AG04449 (cell line): ENCODE data around the gene FLNC.

ENCODE experiments used
- CTCF ChIA-PET: fragments of 350-600 bp; formaldehyde crosslinking; extraction: SDS; loops from one replicate; lab custom pipeline; 2021; ENCODE audit warnings: antibody characterized with exemption; lab: Yijun Ruan, JAX
- POLR2A ChIA-PET: fragments of 400-600, 350-600 bp; formaldehyde crosslinking; extraction: SDS; loops from one replicate; lab custom pipeline; 2020; ENCODE audit warnings: antibody characterized with exemption, inconsistent platforms; lab: Yijun Ruan, JAX
- DNase-seq: peaks from one replicate; pipeline ENCODE4 v3.0.0-alpha.2; 2010; ENCODE audit warnings: low read depth, low spot score
- H3K4me3 ChIP-seq: 2 replicates; pipeline ENCODE4 v1.5.1; 2011; ENCODE audit warnings: low read depth, mild to moderate bottlenecking, control low read depth, low read length
- TF ChIP-seq, protein P1 (sequence below): IDR thresholded peaks from one replicate; pipeline ENCODE4 v1.5.1; 2011; ENCODE audit warnings: mild to moderate bottlenecking, moderate library complexity, low read length, control low read depth, inconsistent platforms; ENCODE audit not compliant: insufficient read depth; ENCODE audit errors: missing control alignments

Gene FLNC

GRCh38 chr7:128849156-128849515, 18.9 kb downstream of the FLNC start:
- POLR2A ChIA-PET = no interaction called here
- CTCF ChIA-PET = interaction anchor here (1.1 kb wide), 1 partner anchor 14 kb away, joined by 4 read pairs; the partner anchor contains the start of gene ATP6V1F
- no peak overlapping the region for H3K4me3 ChIP-seq
- DNase-seq = no peak
- TF ChIP-seq, protein P1, sequence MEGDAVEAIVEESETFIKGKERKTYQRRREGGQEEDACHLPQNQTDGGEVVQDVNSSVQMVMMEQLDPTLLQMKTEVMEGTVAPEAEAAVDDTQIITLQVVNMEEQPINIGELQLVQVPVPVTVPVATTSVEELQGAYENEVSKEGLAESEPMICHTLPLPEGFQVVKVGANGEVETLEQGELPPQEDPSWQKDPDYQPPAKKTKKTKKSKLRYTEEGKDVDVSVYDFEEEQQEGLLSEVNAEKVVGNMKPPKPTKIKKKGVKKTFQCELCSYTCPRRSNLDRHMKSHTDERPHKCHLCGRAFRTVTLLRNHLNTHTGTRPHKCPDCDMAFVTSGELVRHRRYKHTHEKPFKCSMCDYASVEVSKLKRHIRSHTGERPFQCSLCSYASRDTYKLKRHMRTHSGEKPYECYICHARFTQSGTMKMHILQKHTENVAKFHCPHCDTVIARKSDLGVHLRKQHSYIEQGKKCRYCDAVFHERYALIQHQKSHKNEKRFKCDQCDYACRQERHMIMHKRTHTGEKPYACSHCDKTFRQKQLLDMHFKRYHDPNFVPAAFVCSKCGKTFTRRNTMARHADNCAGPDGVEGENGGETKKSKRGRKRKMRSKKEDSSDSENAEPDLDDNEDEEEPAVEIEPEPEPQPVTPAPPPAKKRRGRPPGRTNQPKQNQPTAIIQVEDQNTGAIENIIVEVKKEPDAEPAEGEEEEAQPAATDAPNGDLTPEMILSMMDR = no peak

DNA sequence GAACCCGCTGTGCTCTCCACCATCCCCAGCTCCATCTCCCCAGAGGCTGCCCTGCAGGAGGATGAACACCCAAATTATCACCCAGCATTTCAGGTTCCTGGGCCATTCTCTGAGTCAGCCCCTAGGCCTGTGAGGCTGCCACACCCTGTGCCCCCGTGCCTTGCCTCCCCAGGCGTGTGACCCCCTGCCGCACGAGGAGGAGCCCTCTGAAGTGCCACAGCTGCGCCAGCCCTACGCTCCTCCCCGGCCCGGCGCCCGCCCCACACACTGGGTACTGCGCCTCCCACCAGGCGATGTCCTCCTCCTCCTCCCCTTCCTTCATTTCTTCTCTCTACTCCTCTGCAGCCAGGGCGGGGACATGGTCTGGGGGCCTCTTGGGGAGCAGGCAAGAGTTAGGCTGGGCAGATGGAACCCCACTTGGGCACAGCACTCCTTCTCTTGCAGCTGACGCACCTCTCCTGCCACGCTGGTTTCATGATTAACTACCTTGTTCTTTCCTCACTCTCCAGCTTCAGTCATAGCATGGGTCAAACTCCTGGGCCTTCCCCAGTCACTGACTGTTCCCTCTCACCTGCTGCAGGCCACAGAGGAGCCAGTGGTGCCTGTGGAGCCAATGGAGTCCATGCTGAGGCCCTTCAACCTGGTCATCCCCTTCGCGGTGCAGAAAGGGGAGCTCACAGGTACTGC, 19.7 kb downstream of the FLNC start:
- TF ChIP-seq, protein P1 = no peak
- ChIA-PET CTCF (interaction anchor here (0.7 to 1.4 kb wide), 7 partner anchors 8 to 241 kb away, joined by 3 to 8 read pairs (median 3); partner anchors contain the start of gene ATP6V1F), POLR2A (interaction anchor here (1.3 kb wide), 1 partner anchor 10 kb away, joined by 3 read pairs; no protein-coding TSS in a partner anchor)
- H3K4me3 ChIP-seq = no peak overlapping the region
- DNase-seq = no peak

DNA sequence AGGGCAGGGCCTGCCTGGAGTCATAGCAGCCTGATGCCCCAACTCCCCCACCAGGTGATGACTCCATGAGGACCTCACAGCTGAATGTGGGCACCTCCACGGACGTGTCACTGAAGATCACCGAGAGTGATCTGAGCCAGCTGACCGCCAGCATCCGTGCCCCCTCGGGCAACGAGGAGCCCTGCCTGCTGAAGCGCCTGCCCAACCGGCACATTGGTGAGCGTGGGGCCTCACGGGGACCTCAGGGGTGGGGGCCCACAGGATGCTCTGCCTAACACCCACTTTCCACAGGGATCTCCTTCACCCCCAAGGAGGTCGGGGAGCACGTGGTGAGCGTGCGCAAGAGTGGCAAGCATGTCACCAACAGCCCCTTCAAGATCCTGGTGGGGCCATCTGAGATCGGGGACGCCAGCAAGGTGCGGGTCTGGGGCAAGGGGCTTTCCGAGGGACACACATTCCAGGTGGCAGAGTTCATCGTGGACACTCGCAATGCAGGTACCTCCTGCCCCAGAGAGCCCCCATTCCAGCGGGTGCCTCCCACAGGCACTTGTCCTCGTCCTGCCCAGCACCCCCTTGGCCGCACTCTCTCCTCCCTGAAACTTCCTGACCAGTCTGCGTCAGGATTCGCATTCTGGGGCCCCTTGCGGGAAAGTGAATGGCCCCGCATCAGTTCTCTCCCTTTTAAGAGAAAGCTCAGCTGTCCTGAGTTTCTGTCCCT, 22.5 kb downstream of the FLNC start:
- ChIA-PET POLR2A (no interaction called here), CTCF (no interaction called here)
- TF ChIP-seq, protein P1 = no peak
- DNase-seq = no peak
- H3K4me3 ChIP-seq = no peak overlapping the region

DNA sequence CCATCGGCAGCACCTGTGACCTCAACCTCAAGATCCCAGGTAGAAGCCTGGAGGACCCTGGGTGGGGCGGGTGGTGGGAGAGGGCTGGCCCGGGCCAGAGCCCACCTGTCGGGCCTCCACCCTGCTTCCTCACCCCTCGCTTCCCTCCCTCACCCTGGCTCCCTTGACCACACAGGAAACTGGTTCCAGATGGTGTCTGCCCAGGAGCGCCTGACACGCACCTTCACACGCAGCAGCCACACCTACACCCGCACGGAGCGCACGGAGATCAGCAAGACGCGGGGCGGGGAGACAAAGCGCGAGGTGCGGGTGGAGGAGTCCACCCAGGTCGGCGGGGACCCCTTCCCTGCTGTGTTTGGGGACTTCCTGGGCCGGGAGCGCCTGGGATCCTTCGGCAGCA, 23.6 kb downstream of the FLNC start:
- POLR2A ChIA-PET = no interaction called here
- no peak for DNase-seq
- H3K4me3 ChIP-seq = no peak overlapping the region
- CTCF ChIA-PET = no interaction called here
- TF ChIP-seq, protein P1 = no peak

DNA sequence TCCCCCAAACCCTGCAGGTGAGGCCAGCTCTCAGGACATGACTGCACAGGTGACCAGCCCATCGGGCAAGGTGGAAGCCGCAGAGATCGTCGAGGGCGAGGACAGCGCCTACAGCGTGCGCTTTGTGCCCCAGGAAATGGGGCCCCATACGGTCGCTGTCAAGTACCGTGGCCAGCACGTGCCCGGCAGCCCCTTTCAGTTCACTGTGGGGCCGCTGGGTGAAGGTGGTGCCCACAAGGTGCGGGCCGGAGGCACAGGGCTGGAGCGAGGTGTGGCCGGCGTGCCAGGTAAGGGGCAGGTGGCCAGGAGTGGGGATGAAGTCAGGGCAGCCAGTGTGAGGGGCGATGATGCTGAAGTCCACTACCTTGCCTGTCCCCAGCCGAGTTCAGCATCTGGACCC, 24.2 kb downstream of the FLNC start:
- TF ChIP-seq, protein P1 = no peak
- H3K4me3 ChIP-seq = no peak overlapping the region
- ChIA-PET POLR2A (no interaction called here), CTCF (no interaction called here)
- DNase-seq = no peak

DNA sequence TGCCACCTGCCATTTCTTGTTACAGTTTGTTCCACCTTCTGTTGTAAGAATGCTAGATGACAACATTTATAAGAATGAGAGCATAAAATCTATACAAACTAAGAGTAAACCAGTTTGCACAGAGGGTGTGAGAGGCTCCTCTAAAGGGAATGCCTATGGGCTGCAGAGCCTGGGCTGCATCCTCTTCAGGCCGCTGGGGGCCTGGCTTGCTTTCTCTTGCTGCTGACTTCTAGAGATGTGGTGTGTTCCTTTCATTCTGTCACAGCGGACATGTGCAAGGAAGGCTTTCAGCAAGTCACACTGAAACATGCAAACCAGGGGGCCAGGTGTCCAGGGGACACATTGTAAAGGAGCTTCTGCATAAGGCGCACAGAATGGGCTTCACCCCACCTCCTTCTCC, 25.4 kb downstream of the FLNC start:
- ChIA-PET CTCF (interaction anchor here (1.0 to 1.9 kb wide), 2 partner anchors 9 to 12 kb away, joined by 3 to 16 read pairs; no protein-coding TSS in a partner anchor), POLR2A (no interaction called here)
- no peak for DNase-seq
- TF ChIP-seq, protein P1 = no peak
- H3K4me3 ChIP-seq = no peak overlapping the region
